K562 (cell line): ENCODE results near the gene LZTR1. TPM values are rescaled to one million over a fixed set of nuclear protein-coding genes. Genes with fewer than 3 reads are reported as not detected.

Experiments used
- CBX2 ChIP-seq: fragments of 200-600 bp; sonication (generic); IDR thresholded peaks from one replicate; pipeline ENCODE4 v1.6.1; 2012; ENCODE audit warnings: mild to moderate bottlenecking, low read length, inconsistent platforms; ENCODE audit not compliant: insufficient read depth, poor library complexity, severe bottlenecking
- CLOCK ChIP-seq: fragments of 250-450 bp; sonication (Bioruptor Pico); IDR thresholded peaks from 2 replicates; pipeline ENCODE4 v1.4.0; 2020; ENCODE audit warnings: mild to moderate bottlenecking, moderate library complexity, borderline replicate concordance
- GABPB2 ChIP-seq: fragments of 250-450 bp; sonication (Bioruptor Pico); conservative IDR thresholded peaks from 2 replicates; pipeline ENCODE4 v1.5.1; 2021; ENCODE audit warnings: mild to moderate bottlenecking
- HBP1 ChIP-seq: fragments of 450-650 bp; formaldehyde crosslinking; IDR thresholded peaks from 2 replicates; pipeline ENCODE4 v1.4.0; 2022; ENCODE audit warnings: missing genetic modification characterization
- HNRNPK ChIP-seq: fragments of 200-400 bp; formaldehyde crosslinking; IDR thresholded peaks from one replicate; pipeline ENCODE4 v1.6.1; 2018; ENCODE audit warnings: mild to moderate bottlenecking, low read depth, low read length; ENCODE audit not compliant: poor library complexity, severe bottlenecking
- NBN ChIP-seq: fragments of 450-650 bp; IDR thresholded peaks from 2 replicates; pipeline ENCODE4 v1.6.1; 2016; ENCODE audit warnings: low read depth, mild to moderate bottlenecking
- UBTF ChIP-seq, 2 experiments: IDR thresholded peaks; 2 replicates each; pipeline ENCODE4 v1.6.1; 2012; ENCODE audit warnings: improper control_type of control experiment in 2 of 2, low read depth in 2 of 2, low read length in 2 of 2, borderline replicate concordance in 1 of 2
- polyA plus RNA-seq, 8 experiments: library from polyadenylated mRNA; depleted of rRNA in 4 of 8; stranded (reverse) in 5 of 8; unstranded in 3 of 8; fragments of >200 nt; fragmentation: Nextera tagmentation in 2 of 8; fragmentation: Illumina TruSeq in 1 of 8; extraction: Ambion mirVana in 2 of 8; extraction: Trizol in 1 of 8; gene quantifications; 2 replicates each; pipeline versions ENCODE4 v1.2.1 to v1.2.3, GENCODE V29; 2011 to 2014; ENCODE audit warnings: inconsistent platforms in 1 of 8, missing spikeins in 1 of 8
- total RNA-seq, 7 experiments: library from RNA; depleted of rRNA in 6 of 7; stranded (reverse); fragments of >200 nt in 6 of 7; fragmentation: Illumina TruSeq in 2 of 7; extraction: Trizol in 2 of 7; gene quantifications; 2 replicates each; pipeline versions ENCODE4 v1.2.1 to v1.2.3, GENCODE V29; 2011 to 2021; ENCODE audit warnings: low replicate concordance in 1 of 7
- TF ChIP-seq, protein P1 (sequence below): fragments of 450-650 bp; IDR thresholded peaks from 2 replicates; pipeline ENCODE4 v1.6.1; 2016; ENCODE audit warnings: low read depth
- TF ChIP-seq, protein P2 (sequence below): fragments of 450-650 bp; IDR thresholded peaks from 2 replicates; pipeline ENCODE4 v1.6.1; 2017; ENCODE audit warnings: mild to moderate bottlenecking, moderate library complexity

LZTR1 gene
- total and polyA plus RNA-seq, 9 of the 15 experiments (the other 6 are each of a cell fraction or from before 2014, with no cell fraction given), result 2.2 to 135 (median 63.0) TPM

DNA sequence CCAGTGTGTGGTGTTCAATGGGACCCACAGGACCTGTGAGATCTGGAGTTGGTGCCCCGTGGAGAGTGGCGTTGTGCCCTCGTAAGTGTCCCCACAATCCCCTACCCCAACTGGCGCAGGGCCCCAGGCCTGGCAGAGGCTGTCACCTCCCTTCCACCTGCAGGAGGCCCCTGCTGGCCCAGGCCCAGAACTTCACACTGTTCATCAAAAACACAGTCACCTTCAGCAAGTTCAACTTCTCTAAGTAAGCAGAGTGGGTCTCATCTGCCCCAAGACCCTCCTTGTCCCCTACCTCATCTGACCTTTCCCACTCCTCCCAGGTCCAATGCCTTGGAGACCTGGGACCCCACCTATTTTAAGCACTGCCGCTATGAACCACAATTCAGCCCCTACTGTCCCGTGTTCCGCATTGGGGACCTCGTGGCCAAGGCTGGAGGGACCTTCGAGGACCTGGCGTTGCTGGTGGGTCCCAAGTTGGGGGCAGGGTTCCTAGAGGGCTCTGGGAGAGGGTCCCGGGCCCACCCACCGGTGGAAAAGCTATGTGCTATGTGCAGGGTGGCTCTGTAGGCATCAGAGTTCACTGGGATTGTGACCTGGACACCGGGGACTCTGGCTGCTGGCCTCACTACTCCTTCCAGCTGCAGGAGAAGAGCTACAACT, 41.0 kb downstream of the LZTR1 start (continued):
- TF ChIP-seq UBTF (IDR thresholded peaks at IDR 0.05; ENCODE audit: borderline replicate concordance in 1 of 2, low read depth in 2 of 2, low read length in 2 of 2) (0 out of 4 replicates have a peak, but pooled peaks of 1 of the 2 experiments have one; percentile 31), GABPB2 (CRISPR knock-in tag) (no peak), CBX2 (no peak), HNRNPK (no peak), NBN (no peak), HBP1 (CRISPR knock-in tag) (peak; percentile 70; the same call in 1 of the 2 replicates), CLOCK (CRISPR knock-in tag) (no peak)
- TF ChIP-seq, protein P1, sequence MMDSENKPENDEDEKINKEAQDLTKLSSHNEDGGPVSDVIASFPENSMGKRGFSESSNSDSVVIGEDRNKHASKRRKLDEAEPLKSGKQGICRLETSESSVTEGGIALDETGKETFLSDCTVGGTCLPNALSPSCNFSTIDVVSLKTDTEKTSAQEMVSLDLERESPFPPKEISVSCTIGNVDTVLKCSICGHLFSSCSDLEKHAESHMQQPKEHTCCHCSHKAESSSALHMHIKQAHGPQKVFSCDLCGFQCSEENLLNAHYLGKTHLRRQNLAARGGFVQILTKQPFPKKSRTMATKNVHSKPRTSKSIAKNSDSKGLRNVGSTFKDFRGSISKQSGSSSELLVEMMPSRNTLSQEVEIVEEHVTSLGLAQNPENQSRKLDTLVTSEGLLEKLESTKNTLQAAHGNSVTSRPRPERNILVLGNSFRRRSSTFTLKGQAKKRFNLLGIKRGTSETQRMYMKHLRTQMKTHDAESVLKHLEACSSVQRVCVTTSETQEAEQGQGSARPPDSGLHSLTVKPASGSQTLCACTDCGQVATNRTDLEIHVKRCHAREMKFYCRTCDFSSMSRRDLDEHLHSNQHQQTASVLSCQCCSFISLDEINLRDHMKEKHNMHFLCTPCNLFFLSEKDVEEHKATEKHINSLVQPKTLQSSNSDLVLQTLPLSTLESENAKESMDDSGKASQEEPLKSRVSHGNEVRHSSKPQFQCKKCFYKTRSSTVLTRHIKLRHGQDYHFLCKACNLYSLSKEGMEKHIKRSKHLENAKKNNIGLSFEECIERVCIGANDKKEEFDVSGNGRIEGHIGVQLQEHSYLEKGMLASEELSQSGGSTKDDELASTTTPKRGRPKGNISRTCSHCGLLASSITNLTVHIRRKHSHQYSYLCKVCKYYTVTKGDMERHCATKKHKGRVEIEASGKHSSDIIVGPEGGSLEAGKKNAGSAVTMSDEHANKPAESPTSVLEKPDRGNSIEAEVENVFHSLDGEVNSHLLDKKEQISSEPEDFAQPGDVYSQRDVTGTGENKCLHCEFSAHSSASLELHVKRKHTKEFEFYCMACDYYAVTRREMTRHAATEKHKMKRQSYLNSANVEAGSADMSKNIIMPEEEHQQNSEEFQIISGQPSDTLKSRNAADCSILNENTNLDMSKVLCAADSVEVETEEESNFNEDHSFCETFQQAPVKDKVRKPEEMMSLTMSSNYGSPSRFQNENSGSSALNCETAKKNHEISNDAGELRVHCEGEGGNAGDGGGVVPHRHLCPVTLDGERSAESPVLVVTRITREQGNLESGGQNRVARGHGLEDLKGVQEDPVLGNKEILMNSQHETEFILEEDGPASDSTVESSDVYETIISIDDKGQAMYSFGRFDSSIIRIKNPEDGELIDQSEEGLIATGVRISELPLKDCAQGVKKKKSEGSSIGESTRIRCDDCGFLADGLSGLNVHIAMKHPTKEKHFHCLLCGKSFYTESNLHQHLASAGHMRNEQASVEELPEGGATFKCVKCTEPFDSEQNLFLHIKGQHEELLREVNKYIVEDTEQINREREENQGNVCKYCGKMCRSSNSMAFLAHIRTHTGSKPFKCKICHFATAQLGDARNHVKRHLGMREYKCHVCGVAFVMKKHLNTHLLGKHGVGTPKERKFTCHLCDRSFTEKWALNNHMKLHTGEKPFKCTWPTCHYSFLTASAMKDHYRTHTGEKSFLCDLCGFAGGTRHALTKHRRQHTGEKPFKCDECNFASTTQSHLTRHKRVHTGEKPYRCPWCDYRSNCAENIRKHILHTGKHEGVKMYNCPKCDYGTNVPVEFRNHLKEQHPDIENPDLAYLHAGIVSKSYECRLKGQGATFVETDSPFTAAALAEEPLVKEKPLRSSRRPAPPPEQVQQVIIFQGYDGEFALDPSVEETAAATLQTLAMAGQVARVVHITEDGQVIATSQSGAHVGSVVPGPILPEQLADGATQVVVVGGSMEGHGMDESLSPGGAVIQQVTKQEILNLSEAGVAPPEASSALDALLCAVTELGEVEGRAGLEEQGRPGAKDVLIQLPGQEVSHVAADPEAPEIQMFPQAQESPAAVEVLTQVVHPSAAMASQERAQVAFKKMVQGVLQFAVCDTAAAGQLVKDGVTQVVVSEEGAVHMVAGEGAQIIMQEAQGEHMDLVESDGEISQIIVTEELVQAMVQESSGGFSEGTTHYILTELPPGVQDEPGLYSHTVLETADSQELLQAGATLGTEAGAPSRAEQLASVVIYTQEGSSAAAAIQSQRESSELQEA, result no peak
- TF ChIP-seq, protein P2, sequence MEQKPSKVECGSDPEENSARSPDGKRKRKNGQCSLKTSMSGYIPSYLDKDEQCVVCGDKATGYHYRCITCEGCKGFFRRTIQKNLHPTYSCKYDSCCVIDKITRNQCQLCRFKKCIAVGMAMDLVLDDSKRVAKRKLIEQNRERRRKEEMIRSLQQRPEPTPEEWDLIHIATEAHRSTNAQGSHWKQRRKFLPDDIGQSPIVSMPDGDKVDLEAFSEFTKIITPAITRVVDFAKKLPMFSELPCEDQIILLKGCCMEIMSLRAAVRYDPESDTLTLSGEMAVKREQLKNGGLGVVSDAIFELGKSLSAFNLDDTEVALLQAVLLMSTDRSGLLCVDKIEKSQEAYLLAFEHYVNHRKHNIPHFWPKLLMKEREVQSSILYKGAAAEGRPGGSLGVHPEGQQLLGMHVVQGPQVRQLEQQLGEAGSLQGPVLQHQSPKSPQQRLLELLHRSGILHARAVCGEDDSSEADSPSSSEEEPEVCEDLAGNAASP, result no peak
